Mucosa of descending colon (tissue), 3 donors: Measurements from ENCODE around the gene NCOR1. TPM values are rescaled to one million over a fixed set of nuclear protein-coding genes. Genes with fewer than 3 reads are reported as not detected.
"Not testable (repeated sequence)": the region's sequence is repeated elsewhere in the genome, so short reads cannot be mapped to it uniquely, and the experiment has no call there.

Experiments
- ATAC-seq: fragments of 200-7000 bp; cut with Tn5 transposase; one replicate; pipeline ENCODE4 v1.9.1; 2020; ENCODE audit warnings: mild to moderate bottlenecking, moderate library complexity
- DNase-seq, 3 donors: peaks; one replicate each; pipeline ENCODE4 v3.0.0-alpha.2; 2020
- H3K36me3 ChIP-seq: fragments of 200-600 bp; one replicate; pipeline ENCODE4 v1.8.0; 2021; ENCODE audit warnings: low read depth, mild to moderate bottlenecking
- H3K4me1 ChIP-seq: fragments of 200-600 bp; one replicate; pipeline ENCODE4 v1.8.0; 2021; ENCODE audit warnings: low read depth, mild to moderate bottlenecking
- H3K4me3 ChIP-seq: fragments of 200-600 bp; one replicate; pipeline ENCODE4 v1.8.0; 2021; ENCODE audit warnings: mild to moderate bottlenecking
- H3K9me3 ChIP-seq: fragments of 200-600 bp; one replicate; pipeline ENCODE4 v1.8.0; 2021; ENCODE audit warnings: mild to moderate bottlenecking
- CTCF ChIP-seq: fragments of 200-600 bp; IDR thresholded peaks from one replicate; pipeline ENCODE4 v1.8.0; 2022; ENCODE audit warnings: antibody characterized with exemption, mild to moderate bottlenecking
- intact Hi-C, 2 donors: fragments of 100-400 bp; cut with DNase I in 1 of 2; cut with micrococcal nuclease in 1 of 2; formaldehyde crosslinking; loops; one replicate each; pipeline versions ENCODE4 v1.11.0 to v1.11.1; 2022; cut with DNase I, micrococcal nuclease
- total RNA-seq, 3 donors: library from RNA; stranded (reverse); fragmentation: NEBNext Ultra II Directional in 2 of 3; extraction: Animal tissue kit (Norgen Biotek cat#: 25700) in 2 of 3; gene quantifications; one replicate each; pipeline versions ENCODE4 v1.2.1 to v1.2.4, GENCODE V29; 2021 to 2023
- donor health status: DM: no; HTN: no; CAD: no; lungs with moderate emphysema.
- donor health status: DM: no; HTN: no; CAD: no.
- donor health status: DM: no; HTN: yes; CAD: no.

NCOR1 gene
- total RNA-seq, 3 donors from 2014 or later: 196 to 238 (median 227) TPM

- no peak for TF ChIP-seq CTCF
- intact Hi-C loops: no loop called here
Measured at GRCh38 chr17:16212793-16213192, 2.5 kb downstream of the NCOR1 start.

GRCh38 chr17:16211590-16211989 lies 3.7 kb downstream of the NCOR1 start:
- no peak overlapping the region for H3K4me3 ChIP-seq
- ATAC-seq (no peak), DNase-seq (no peak)
- no peak for TF ChIP-seq CTCF
- no peaks in the 10 kb centered on the region for H3K36me3 ChIP-seq
- H3K9me3 ChIP-seq: no peaks in the 10 kb centered on the region
- intact Hi-C loops: no loop called here
- H3K4me1 ChIP-seq: peaks cover 26% of the 10 kb centered on the region

More at GRCh38 chr17:16212793-16213192, 2.5 kb downstream of the NCOR1 start:
- no peak for ATAC-seq
- H3K36me3 ChIP-seq: no peaks in the 10 kb centered on the region
- no peaks in the 10 kb centered on the region for H3K9me3 ChIP-seq
- H3K4me3 ChIP-seq: no peak overlapping the region
- peaks cover 21% of the 10 kb centered on the region for H3K4me1 ChIP-seq
- DNase-seq: no peak

GRCh38 chr17:16204763-16205162 lies 10.6 kb downstream of the NCOR1 start:
- DNase-seq, ATAC-seq, H3K36me3 ChIP-seq, H3K9me3 ChIP-seq, H3K4me3 ChIP-seq, intact Hi-C loops: not testable (repeated sequence)
- H3K4me1 ChIP-seq: peaks cover 50% of the 10 kb centered on the region

- ATAC-seq (peak; percentile 60), DNase-seq (peak in 1 of 3 donors; percentile 45)
- H3K4me1 ChIP-seq: peaks cover 54% of the 10 kb centered on the region
- H3K4me3 ChIP-seq, H3K9me3 ChIP-seq, H3K36me3 ChIP-seq, intact Hi-C loops: not testable (repeated sequence)
Measured at GRCh38 chr17:16202554-16203500, 12.5 kb downstream of the NCOR1 start.

- DNase-seq, intact Hi-C loops, H3K9me3 ChIP-seq, H3K4me3 ChIP-seq, H3K36me3 ChIP-seq, ATAC-seq: not testable (repeated sequence)
- peaks cover 49% of the 10 kb centered on the region for H3K4me1 ChIP-seq
Measured at GRCh38 chr17:16201693-16202131, 13.6 kb downstream of the NCOR1 start.

- H3K4me3 ChIP-seq: no peak overlapping the region
- DNase-seq: no peak
- no peaks in the 10 kb centered on the region for H3K9me3 ChIP-seq
- no peak for TF ChIP-seq CTCF
- no peak for ATAC-seq
- intact Hi-C loops: no loop called here
- no peaks in the 10 kb centered on the region for H3K36me3 ChIP-seq
- peaks cover 38% of the 10 kb centered on the region for H3K4me1 ChIP-seq
Measured at GRCh38 chr17:16199093-16199492, 16.2 kb downstream of the NCOR1 start.

GRCh38 chr17:16197276-16197675 lies 18.1 kb downstream of the NCOR1 start:
- intact Hi-C loops: no loop called here
- Histone ChIP-seq H3K9me3 (no peaks in the 10 kb centered on the region), H3K4me3 (no peak overlapping the region), H3K4me1 (peaks cover 27% of the 10 kb centered on the region), H3K36me3 (no peaks in the 10 kb centered on the region)
- ATAC-seq (no peak), DNase-seq (no peak)
- TF ChIP-seq CTCF: no peak

- H3K4me3 ChIP-seq, ATAC-seq, H3K4me1 ChIP-seq, intact Hi-C loops, H3K36me3 ChIP-seq, DNase-seq, H3K9me3 ChIP-seq: not testable (repeated sequence)
Measured at GRCh38 chr17:16194307-16194835, 21.0 kb downstream of the NCOR1 start.
